ENCODE data around the gene PARD3. TPM values are rescaled to one million over a fixed set of nuclear protein-coding genes. Genes with fewer than 3 reads are reported as not detected.

Gene PARD3
- total and polyA plus RNA-seq, 2 donors (not counting 3 experiments of a cell fraction or from before 2014, with no cell fraction given) = 7.3 to 24.1 TPM

GRCh38 chr10:34125702-34126101, 689.4 kb downstream of the PARD3 start:
- H3K4me2 ChIP-seq (ENCODE audit: insufficient read depth, low read length) = no peak overlapping the region
- H3K27ac ChIP-seq (ENCODE audit: insufficient read depth, low read depth, low read length) = no peak overlapping the region
- DNase-seq (ENCODE audit: low read depth, low spot score) (no peak), FAIRE-seq (no peak)
- intact Hi-C loops (cut with micrococcal nuclease) = no loop called here
- no peaks in the 10 kb centered on the region for H3K27me3 ChIP-seq (ENCODE audit: control insufficient read depth in 2 of 2, insufficient read depth in 2 of 2, low read length in 2 of 2)
- BruUV-seq (replicated peaks) = no TSS peak
- dilution Hi-C loops (cut with MboI; ENCODE audit: extremely low pct_ligation_motif_present, low sequenced_read_pairs) = no loop called here
- no peak overlapping the region for H3K9ac ChIP-seq (replicated peaks; ENCODE audit: extremely low read depth, insufficient read depth, low read length)
- no peak overlapping the region for H2AFZ ChIP-seq (ENCODE audit: low read depth, low read length)
- H4K20me1 ChIP-seq (replicated peaks; ENCODE audit: control insufficient read depth, extremely low read depth, insufficient read depth, low read length) = no peaks in the 10 kb centered on the region
- peaks cover 39% of the 10 kb centered on the region for H3K4me1 ChIP-seq (ENCODE audit: control insufficient read depth, extremely low read depth, insufficient read depth, low read length)
- ChIA-PET POLR2A (no interaction called here), CTCF (interaction anchor here (1.0 to 1.4 kb wide), 2 partner anchors 12 to 55 kb away, joined by 3 read pairs; no protein-coding TSS in a partner anchor)
- H3K36me3 ChIP-seq (ENCODE audit: control insufficient read depth in 2 of 2, extremely low read depth in 1 of 2, insufficient read depth in 2 of 2, low read length in 2 of 2) = no peaks in the 10 kb centered on the region
- H3K4me3 ChIP-seq (replicated peaks in 1 of 3; ENCODE audit: insufficient read depth in 1 of 3, low read depth in 1 of 3, low read length in 3 of 3) = no peak overlapping the region
- H3K9me1 ChIP-seq (replicated peaks; ENCODE audit: control insufficient read depth, extremely low read depth, insufficient read depth, low read length) = no peaks in the 10 kb centered on the region
- TF ChIP-seq GATA2 (IDR thresholded peaks at IDR 0.05; ENCODE audit: insufficient read depth, insufficient read length, low read depth, low read length) (no peak), MYC (IDR thresholded peaks at IDR 0.05; ENCODE audit: low read depth, low read length) (no peak), JUN (IDR thresholded peaks at IDR 0.05; ENCODE audit: borderline replicate concordance, insufficient read depth, insufficient read length, low read depth) (no peak), MAX (IDR thresholded peaks at IDR 0.05; ENCODE audit: insufficient read depth, insufficient read length) (no peak), EZH2 (IDR thresholded peaks at IDR 0.05; ENCODE audit: borderline replicate concordance, low read depth, low read length, severe bottlenecking) (no peak), FOS (IDR thresholded peaks at IDR 0.05; ENCODE audit: borderline replicate concordance, insufficient read depth, low read length) (no peak), CTCF (IDR thresholded peaks at IDR 0.05; ENCODE audit: extremely low read depth in 1 of 2, insufficient read depth in 1 of 2, low read depth in 1 of 2, low read length in 2 of 2) (no peak), POLR2AphosphoS5 (IDR thresholded peaks at IDR 0.05; ENCODE audit: insufficient read depth, low read depth, low read length) (no peak), POLR2A (IDR thresholded peaks at IDR 0.05; ENCODE audit: low read depth, low read length) (no peak)
- no peaks in the 10 kb centered on the region for H3K9me3 ChIP-seq (replicated peaks; ENCODE audit: control insufficient read depth, insufficient read depth, low read length)
- H3K79me2 ChIP-seq (ENCODE audit: control insufficient read depth, insufficient read depth, low read length) = no peaks in the 10 kb centered on the region
